Kidney epithelial cell (primary cell): ENCODE measurements around the gene CCL7. TPM values are rescaled to one million over a fixed set of nuclear protein-coding genes. Genes with fewer than 3 reads are reported as not detected.

ENCODE experiments used
- DNase-seq: peaks from one replicate; pipeline ENCODE4 v3.0.0-alpha.2; 2010; ENCODE audit warnings: low read depth
- H3K27me3 ChIP-seq: 2 replicates; pipeline ENCODE4 v1.6.0; 2011; ENCODE audit warnings: low read length; ENCODE audit not compliant: control insufficient read depth, insufficient read depth
- H3K36me3 ChIP-seq: 2 replicates; pipeline ENCODE4 v1.5.1; 2011; ENCODE audit warnings: low read length; ENCODE audit not compliant: control insufficient read depth, insufficient read depth
- H3K4me3 ChIP-seq: 2 replicates; pipeline ENCODE4 v1.5.1; 2011; ENCODE audit warnings: low read depth, mild to moderate bottlenecking, control low read depth, low read length
- total RNA-seq: library from RNA; depleted of rRNA; stranded (reverse); fragments of >200 nt; gene quantifications from 2 replicates; pipeline ENCODE4 v1.2.3, GENCODE V29; 2015
- TF ChIP-seq, protein P1 (sequence below): IDR thresholded peaks from 2 replicates; pipeline ENCODE4 v1.5.1; 2011; ENCODE audit warnings: mild to moderate bottlenecking, moderate library complexity, low read length, control low read depth, inconsistent platforms; ENCODE audit not compliant: insufficient read depth, poor library complexity, severe bottlenecking

The CCL7 gene
- total RNA-seq, 1 donor from 2014 or later, result not detected

- TF ChIP-seq, protein P1, sequence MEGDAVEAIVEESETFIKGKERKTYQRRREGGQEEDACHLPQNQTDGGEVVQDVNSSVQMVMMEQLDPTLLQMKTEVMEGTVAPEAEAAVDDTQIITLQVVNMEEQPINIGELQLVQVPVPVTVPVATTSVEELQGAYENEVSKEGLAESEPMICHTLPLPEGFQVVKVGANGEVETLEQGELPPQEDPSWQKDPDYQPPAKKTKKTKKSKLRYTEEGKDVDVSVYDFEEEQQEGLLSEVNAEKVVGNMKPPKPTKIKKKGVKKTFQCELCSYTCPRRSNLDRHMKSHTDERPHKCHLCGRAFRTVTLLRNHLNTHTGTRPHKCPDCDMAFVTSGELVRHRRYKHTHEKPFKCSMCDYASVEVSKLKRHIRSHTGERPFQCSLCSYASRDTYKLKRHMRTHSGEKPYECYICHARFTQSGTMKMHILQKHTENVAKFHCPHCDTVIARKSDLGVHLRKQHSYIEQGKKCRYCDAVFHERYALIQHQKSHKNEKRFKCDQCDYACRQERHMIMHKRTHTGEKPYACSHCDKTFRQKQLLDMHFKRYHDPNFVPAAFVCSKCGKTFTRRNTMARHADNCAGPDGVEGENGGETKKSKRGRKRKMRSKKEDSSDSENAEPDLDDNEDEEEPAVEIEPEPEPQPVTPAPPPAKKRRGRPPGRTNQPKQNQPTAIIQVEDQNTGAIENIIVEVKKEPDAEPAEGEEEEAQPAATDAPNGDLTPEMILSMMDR, result no peak
- Histone ChIP-seq H3K27me3 (no peaks in the 10 kb centered on the region), H3K4me3 (no peak overlapping the region), H3K36me3 (no peaks in the 10 kb centered on the region)
- DNase-seq, result no peak
Measured at GRCh38 chr17:34234616-34235015, 35.4 kb upstream of the CCL7 start.

- no peaks in the 10 kb centered on the region for H3K27me3 ChIP-seq
- no peaks in the 10 kb centered on the region for H3K36me3 ChIP-seq
- TF ChIP-seq, protein P1, result no peak
- DNase-seq, result no peak
- no peak overlapping the region for H3K4me3 ChIP-seq
Measured at GRCh38 chr17:34235389-34236028, 34.5 kb upstream of the CCL7 start.

- H3K4me3 ChIP-seq, result no peak overlapping the region
- TF ChIP-seq, protein P1, result no peak
- no peaks in the 10 kb centered on the region for H3K27me3 ChIP-seq
- no peak for DNase-seq
- H3K36me3 ChIP-seq, result no peaks in the 10 kb centered on the region
Measured at GRCh38 chr17:34236281-34236892, 33.6 kb upstream of the CCL7 start.

DNA sequence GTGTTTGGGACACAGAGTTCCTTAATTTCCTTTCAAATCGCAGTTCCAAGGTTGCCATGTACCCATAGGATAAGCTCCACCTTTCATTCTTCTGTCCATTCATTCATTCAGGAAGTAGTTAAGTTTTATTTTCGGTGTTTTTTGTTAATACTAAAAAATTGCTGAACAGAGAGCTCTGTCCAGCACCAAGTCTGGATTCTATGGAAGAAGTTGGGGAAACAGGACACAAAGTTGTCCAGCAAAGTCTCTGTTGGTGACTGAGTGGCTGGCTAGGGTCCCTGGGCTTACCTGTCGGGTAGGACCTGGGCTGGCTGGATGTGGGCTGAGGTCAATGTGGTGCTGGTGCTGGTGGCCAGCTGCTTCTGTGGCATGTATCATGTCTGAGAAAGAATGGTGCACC, 32.6 kb upstream of the CCL7 start:
- TF ChIP-seq, protein P1, result no peak
- DNase-seq, result no peak
- Histone ChIP-seq H3K36me3 (no peaks in the 10 kb centered on the region), H3K4me3 (no peak overlapping the region), H3K27me3 (no peaks in the 10 kb centered on the region)

DNA sequence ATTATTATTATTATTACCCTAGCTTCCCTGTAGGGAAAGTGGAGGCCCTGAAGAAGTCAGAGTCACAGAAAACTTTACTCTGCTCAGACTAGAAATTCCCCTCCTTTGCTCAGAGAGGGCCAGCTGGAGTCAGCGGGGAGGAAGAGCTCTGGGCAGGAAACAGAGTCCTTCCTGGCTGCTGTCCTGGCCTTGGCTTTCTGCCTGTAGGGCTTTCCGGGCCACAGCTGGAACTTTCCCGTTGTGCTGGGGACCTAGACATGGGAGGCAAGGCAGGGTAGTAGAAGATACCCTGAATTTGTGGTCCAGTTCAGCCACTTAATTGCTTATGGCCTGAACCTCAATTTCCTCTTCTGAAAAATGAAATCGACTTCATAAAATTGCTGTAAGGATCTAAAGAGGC, 29.0 kb upstream of the CCL7 start:
- H3K36me3 ChIP-seq, result no peaks in the 10 kb centered on the region
- no peak overlapping the region for H3K4me3 ChIP-seq
- H3K27me3 ChIP-seq, result no peaks in the 10 kb centered on the region
- TF ChIP-seq, protein P1, result no peak
- DNase-seq, result no peak
